ENCODE measurements around the gene TRIM71. TPM values are rescaled to one million over a fixed set of nuclear protein-coding genes. Genes with fewer than 3 reads are reported as not detected.
"Not testable (repeated sequence)": the region's sequence is repeated elsewhere in the genome, so short reads cannot be mapped to it uniquely, and the experiment has no call there.

TRIM71 gene
- total RNA-seq, 2 donors from 2014 or later: 0.03 TPM; not detected in 1

DNA sequence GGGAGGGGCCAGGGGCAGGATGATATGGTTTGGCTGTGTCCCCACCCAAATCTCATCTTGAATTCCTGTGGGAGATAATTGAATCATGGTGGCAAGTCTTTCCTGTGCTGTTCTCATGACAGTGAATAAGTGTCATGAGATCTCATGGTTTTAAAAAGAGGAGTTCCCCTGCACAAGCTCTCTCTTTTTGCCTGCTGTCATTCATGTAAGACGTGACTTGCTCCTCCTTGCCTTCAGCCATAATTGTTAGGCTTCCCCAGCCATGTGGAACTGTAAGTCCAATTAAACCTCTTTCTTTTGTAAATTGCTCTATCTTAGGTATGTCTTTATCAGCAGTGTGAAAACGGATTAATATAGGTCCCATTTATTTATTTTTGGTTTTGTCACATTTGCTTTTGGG lies 113.5 kb downstream of the TRIM71 start:
- not testable (repeated sequence) for H3K4me3 Mint-ChIP-seq; ATAC-seq; H3K9me3 ChIP-seq (ENCODE audit: control insufficient read depth, low read length, poor library complexity, severe bottlenecking); DNase-seq; H3K27ac Mint-ChIP-seq; H3K4me1 Mint-ChIP-seq; H3K36me3 Mint-ChIP-seq (ENCODE audit: low read depth)
- peaks cover 14% of the 10 kb centered on the region for H3K27me3 Mint-ChIP-seq

DNA sequence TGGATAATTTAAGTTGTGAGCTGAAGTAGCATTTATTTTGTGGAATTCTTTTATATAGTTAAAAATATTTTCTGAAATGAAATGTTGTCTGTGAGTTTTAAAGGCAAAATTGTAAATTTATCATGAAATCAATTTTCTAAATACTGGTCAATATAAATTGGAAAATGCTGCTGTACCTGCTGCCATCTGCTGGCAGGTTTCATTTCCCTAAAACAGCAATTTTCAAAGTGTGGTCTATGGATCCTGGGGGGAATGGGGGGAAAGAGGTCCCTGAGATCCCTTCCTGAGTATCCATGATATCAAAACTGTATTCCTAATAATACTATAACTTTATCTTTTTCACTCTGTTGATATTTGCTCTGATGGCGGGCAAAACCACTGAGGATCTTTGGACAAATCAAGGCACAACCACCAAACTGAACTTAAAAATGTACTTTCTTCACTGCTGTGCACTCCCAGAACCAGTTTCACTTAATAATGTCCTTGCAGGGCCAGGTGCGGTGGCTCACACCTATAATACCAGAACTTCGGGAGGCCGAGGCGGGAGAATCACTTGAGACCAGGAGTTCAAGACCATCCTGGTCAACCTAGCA lies 116.4 kb downstream of the TRIM71 start:
- peaks cover 5% of the 10 kb centered on the region for H3K27me3 Mint-ChIP-seq
- no peaks in the 10 kb centered on the region for H3K36me3 Mint-ChIP-seq (ENCODE audit: low read depth)
- no peaks in the 10 kb centered on the region for H3K9me3 ChIP-seq (ENCODE audit: control insufficient read depth, low read length, poor library complexity, severe bottlenecking)
- no peak overlapping the region for H3K4me3 Mint-ChIP-seq
- DNase-seq (no peak), ATAC-seq (no peak)
- peaks cover 2% of the 10 kb centered on the region for H3K4me1 Mint-ChIP-seq
- no peak overlapping the region for H3K27ac Mint-ChIP-seq

DNA sequence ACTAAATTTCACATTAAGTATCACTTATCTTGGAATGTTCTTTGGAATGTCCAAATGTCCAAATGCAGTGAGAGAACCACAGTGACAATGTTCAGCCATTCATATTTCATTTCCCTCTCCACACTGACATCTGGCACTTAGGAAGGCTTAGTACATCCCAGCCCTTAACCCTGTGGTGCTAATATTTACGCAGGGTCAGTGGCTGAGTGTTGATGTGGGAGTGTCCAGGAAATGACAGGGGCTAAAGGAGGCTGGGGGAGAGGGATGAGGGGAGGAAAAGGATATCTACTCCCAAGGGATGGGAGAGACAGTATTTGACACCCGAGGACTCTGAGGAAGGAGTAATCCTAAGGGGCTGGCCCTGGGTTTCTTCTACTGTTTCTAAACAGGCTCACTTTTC lies 119.5 kb downstream of the TRIM71 start:
- Mint-ChIP-seq H3K4me3 (no peak overlapping the region), H3K27me3 (no peaks in the 10 kb centered on the region), H3K27ac (no peak overlapping the region), H3K36me3 (ENCODE audit: low read depth) (no peaks in the 10 kb centered on the region), H3K4me1 (peaks cover 2% of the 10 kb centered on the region)
- H3K9me3 ChIP-seq (ENCODE audit: control insufficient read depth, low read length, poor library complexity, severe bottlenecking): no peaks in the 10 kb centered on the region
- DNase-seq (no peak), ATAC-seq (no peak)

DNA sequence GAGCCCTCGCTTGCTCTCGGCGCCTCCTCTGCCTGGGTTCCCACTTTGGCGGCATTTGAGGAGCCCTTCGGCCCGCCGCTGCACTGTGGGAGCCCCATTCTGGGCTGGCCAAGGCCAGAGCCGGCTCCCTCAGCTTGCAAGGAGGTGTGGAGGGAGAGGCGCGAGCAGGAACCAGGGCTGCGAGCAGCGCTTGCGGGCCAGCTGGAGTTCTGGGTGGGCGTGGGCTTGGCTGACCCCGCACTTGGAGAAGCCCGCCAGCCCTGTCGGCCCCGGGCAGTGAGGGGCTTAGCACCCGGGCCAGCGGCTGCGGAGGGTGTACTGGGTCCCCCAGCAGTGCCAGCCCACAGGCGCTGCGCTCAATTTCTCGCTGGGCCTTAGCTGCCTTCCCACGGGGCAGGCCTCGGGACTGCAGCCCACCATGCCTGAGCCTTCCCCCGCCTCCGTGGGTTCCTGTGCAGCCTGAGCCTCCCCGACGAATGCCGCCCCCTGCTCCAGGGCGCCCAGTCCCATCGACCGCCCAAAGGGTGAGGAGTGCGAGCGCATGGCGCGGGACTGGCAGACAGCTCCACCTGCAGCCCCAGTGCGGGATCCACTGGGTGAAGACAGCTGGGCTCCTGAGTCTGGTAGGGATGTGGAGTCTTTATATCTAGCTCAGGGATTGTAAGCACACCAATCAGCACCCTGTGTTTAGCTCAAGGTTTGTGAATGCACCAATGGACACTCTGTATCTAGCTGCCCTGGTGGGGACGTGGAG lies 121.9 kb downstream of the TRIM71 start:
- H3K27ac Mint-ChIP-seq; H3K27me3 Mint-ChIP-seq; H3K4me1 Mint-ChIP-seq; DNase-seq; H3K4me3 Mint-ChIP-seq; ATAC-seq; H3K36me3 Mint-ChIP-seq (ENCODE audit: low read depth); H3K9me3 ChIP-seq (ENCODE audit: control insufficient read depth, low read length, poor library complexity, severe bottlenecking): not testable (repeated sequence)

DNA sequence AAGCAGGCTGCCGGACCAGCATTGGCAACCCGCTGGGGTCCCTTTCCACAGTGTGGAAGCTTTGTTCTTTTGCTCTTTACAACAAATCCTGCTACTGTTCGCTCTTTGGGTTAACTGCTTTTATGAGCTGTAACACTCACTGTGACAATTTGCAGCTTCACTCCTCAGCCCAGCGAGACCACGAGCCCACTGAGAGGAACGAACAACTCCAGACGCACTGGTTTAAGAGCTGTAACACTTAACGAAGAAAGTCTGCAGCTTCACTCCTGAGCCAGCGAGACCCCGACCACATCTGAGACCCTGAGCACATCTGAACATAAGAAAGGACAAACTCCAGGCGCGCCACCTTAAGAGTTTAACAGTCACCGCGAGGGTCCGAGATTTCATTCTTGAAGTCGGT lies 122.9 kb downstream of the TRIM71 start:
- ATAC-seq (no peak), DNase-seq (no peak)
- no peaks in the 10 kb centered on the region for H3K9me3 ChIP-seq (ENCODE audit: control insufficient read depth, low read length, poor library complexity, severe bottlenecking)
- no peaks in the 10 kb centered on the region for H3K36me3 Mint-ChIP-seq (ENCODE audit: low read depth)
- no peaks in the 10 kb centered on the region for H3K27me3 Mint-ChIP-seq
- no peak overlapping the region for H3K4me3 Mint-ChIP-seq
- H3K27ac Mint-ChIP-seq: no peak overlapping the region
- no peaks in the 10 kb centered on the region for H3K4me1 Mint-ChIP-seq

DNA sequence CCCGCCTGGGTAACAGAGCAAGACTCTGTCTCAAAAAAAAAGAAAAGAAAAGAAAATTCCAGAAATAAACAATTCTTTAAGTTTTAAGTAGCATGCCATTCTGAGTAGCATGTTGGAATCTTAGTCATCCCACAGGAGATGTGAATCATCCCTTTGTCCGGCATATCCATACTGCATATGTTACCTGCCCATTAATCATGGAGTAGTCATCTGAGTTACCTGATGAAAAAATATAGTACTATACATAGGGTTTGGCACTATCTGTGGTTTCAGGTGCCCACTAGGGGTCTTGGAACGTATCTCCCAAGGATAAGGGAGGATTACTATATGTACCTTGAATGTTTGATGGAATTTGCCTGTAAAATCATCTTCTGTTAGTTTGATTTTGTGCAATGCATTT lies 127.3 kb downstream of the TRIM71 start:
- Mint-ChIP-seq H3K27me3 (no peaks in the 10 kb centered on the region), H3K36me3 (ENCODE audit: low read depth) (no peaks in the 10 kb centered on the region), H3K27ac (no peak overlapping the region), H3K4me3 (no peak overlapping the region), H3K4me1 (peaks cover 13% of the 10 kb centered on the region)
- ATAC-seq: no peak
- DNase-seq: no peak
- H3K9me3 ChIP-seq (ENCODE audit: control insufficient read depth, low read length, poor library complexity, severe bottlenecking): no peaks in the 10 kb centered on the region

DNA sequence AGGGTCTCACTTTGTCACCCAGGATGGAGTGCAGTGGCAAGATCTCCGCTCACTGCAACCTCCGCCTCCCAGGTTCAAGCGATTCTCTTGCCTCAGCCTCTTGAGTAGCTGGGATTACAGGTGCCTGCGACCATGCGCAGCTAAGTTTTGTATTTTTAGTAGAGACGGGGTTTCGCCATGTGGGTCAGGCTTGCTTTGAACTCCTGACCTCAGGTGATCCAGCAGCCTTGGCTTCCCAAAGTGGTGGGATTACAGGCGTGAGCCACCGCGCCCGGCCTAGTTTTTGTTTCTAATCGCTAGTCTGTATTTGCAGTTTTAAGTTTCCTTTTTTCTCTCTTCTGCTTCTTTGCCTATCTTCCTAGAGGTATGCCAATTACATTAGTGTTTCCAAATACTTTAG lies 127.8 kb downstream of the TRIM71 start:
- not testable (repeated sequence) for DNase-seq; H3K36me3 Mint-ChIP-seq (ENCODE audit: low read depth); H3K9me3 ChIP-seq (ENCODE audit: control insufficient read depth, low read length, poor library complexity, severe bottlenecking); H3K27ac Mint-ChIP-seq; ATAC-seq; H3K27me3 Mint-ChIP-seq
- Mint-ChIP-seq H3K4me1 (peaks cover 13% of the 10 kb centered on the region), H3K4me3 (peak overlapping the region; percentile 28)

DNA sequence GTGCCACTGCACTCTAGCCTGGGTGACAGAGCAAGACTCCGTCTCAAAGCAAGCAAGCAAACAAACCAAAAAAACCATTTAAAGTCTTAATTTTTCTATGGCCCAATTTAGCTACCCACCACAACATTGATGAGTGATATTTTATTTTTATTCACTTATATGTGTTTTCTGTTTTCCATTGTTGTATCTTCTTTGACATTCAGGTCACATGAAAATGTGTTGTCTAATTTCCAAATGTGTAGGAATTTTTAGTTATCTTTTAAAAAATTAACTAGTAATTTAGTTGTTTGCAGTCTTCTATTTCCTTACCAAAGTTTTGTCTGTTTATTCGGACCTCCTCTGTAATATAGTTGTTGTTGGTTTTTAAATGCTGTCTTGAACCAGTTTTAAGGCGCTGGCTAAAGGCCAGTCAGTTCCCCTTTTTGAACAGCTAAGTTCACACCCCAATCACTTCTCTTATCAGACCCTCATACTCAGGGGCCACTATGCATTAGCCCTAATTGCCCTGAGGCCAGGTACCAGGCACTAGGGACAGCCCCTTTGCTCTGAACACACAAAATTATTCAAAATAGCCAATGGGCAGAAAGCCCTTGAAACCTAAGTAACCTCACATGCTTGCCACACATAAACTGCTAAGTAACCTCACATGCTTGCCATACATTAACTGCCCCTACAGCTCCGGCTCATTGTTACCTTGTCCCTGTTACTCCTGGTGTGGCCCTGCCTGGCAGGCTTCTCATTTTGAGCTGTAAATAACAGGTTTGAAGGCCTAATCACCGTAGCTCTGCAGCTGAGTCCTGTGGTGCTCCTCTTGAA lies 129.4 kb downstream of the TRIM71 start:
- Mint-ChIP-seq H3K27me3 (no peaks in the 10 kb centered on the region), H3K27ac (peak overlapping the region; percentile 91), H3K4me3 (no peak overlapping the region), H3K4me1 (peaks cover 24% of the 10 kb centered on the region), H3K36me3 (ENCODE audit: low read depth) (peaks cover 4% of the 10 kb centered on the region)
- no peaks in the 10 kb centered on the region for H3K9me3 ChIP-seq (ENCODE audit: control insufficient read depth, low read length, poor library complexity, severe bottlenecking)
- no peak for DNase-seq
- peak; percentile 1 for ATAC-seq

Other genes with a start within 250 kb of the TRIM71 start
- gene DYNC1LI1, start 247.1 kb upstream of the TRIM71 start, total RNA-seq: 10 to 100 TPM; 24.4 to 30.8 TPM
- gene CNOT10, start 132.8 kb upstream of the TRIM71 start, total RNA-seq: 10 to 100 TPM; 41.2 to 41.7 TPM
- gene CCR4, start 133.6 kb downstream of the TRIM71 start, total RNA-seq: 100 to 1,000 TPM; 117 to 149 TPM

All from T-helper 17 cell (primary cell).